ENCODE data around the gene RNF31.

RNF31 gene

DNA sequence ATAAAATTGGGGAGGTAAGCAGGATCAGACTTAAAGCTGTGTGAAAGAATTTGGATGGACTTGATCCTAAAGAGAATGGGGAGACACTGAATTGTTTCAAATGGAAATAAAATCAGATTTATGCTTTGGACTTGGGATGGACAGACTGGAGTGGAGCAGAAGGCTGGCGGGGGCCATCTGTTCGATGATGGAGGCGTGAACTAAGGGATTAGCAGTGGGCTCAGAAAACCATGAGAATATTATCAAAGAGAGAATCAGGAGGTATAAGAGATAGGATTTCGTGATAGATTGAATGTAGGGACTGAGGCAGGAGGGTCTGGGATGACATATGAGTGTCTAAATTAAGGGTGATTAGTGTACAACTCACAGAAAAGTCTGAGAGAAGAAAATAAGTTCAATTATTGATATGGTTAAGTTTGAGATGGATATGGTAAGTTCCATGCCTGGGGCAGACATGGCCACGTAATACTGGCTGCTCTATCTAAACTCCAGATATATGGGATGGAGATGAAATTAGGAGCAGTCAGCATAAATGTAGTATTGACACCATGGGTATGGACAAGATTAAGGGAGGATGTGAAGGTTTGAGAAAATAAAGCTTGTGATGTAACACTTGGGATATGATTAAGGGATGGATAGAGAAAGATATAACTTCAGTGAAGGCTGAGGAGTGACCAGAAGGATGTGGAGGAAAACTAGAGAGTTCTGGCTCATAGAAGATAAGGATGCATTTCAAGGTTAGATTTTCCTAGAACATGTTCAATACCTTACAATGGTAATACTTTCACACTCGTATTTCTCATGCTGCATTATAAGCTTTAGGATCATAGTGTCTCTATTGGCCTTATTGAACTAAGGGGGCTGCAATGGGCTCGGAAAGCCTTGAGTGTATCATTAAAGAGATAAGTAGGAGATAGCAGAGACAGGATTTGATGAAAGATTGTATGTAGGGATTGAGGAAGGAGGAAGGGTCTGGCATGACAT is 57.2 kb downstream of the RNF31 start:
- no peak for DNase-seq

DNA sequence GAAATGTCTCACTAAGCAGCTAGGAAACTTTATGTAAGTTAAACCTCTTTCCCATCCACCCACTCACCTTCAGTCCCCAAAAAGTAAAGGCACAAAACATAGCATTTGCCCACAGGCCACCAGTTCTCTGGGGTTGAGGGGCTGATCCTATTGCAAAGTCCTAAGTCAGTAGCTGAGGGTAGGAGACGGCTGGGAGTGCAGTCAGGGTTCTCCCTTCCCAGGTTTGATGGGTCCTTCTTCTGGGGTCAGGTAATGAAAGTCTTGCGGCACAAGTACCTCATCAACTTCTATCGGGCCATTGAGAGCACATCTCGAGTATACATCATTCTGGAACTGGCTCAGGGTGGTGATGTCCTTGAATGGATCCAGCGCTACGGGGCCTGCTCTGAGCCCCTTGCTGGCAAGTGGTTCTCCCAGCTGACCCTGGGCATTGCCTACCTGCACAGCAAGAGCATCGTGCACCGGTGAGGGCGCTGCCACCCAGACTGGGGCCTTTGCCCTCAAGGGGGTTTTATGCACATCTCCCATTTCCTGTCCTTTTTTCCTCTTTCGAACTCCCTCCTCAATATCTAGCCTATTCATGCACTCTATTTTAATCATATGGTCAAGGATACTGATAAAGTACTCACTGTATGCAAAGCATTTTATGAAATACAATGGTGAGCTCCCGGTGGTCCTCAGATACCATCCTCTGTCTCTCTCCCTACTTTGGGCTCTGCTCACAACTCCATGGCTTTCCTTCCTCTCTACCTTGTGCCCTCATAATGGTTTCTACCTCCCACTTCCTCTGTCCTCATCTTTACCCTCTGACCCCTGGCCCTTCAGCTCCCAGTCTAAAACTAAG is 59.2 kb downstream of the RNF31 start:
- no peak for DNase-seq

DNA sequence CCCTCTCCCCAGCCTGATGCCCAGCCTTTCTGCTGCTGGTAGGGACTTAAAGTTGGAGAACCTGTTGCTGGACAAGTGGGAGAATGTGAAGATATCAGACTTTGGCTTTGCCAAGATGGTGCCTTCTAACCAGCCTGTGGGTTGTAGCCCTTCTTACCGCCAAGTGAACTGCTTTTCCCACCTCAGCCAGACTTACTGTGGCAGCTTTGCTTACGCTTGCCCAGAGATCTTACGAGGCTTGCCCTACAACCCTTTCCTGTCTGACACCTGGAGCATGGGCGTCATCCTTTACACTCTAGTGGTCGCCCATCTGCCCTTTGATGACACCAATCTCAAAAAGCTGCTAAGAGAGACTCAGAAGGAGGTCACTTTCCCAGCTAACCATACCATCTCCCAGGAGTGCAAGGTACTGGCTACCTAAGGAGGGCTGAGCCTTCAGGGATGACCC is 59.8 kb downstream of the RNF31 start:
- no peak for DNase-seq

DNA sequence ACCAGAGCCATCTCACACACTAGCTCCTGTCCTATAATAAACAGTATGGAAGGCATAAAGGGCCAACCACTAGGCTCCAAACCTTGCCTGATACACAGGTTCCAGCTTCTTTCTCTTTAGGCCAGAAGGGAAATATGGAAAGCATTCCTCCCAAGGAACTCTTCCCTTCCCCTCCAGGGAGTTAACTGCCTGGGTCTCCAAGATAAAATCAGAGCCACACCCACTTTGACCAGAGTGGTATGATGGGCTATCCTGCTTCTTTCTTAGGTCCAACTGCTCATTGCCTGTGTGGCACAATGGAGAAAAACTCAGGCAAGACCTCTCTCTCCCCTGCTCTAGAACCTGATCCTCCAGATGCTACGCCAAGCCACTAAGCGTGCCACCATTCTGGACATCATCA is 60.3 kb downstream of the RNF31 start:
- no peak for DNase-seq

Data from CD4-positive, alpha-beta T cell treated with Interferon alpha-2 for 1 hour (primary cell).